DMS53 treated with DMSO at 0.1 percent for 48 hours (cell line): ENCODE data around the gene DKKL1.

Source experiments
- DNase-seq: peaks from one replicate; lab custom pipeline; 2025; ENCODE audit not compliant: unreplicated experiment; lab: John Stamatoyannopoulos, UW

Gene DKKL1

GRCh38 chr19:49395581-49396407 lies 32.1 kb downstream of the DKKL1 start:
- DNase-seq = no peak

GRCh38 chr19:49396738-49397505 lies 33.2 kb downstream of the DKKL1 start:
- DNase-seq = no peak

DNA sequence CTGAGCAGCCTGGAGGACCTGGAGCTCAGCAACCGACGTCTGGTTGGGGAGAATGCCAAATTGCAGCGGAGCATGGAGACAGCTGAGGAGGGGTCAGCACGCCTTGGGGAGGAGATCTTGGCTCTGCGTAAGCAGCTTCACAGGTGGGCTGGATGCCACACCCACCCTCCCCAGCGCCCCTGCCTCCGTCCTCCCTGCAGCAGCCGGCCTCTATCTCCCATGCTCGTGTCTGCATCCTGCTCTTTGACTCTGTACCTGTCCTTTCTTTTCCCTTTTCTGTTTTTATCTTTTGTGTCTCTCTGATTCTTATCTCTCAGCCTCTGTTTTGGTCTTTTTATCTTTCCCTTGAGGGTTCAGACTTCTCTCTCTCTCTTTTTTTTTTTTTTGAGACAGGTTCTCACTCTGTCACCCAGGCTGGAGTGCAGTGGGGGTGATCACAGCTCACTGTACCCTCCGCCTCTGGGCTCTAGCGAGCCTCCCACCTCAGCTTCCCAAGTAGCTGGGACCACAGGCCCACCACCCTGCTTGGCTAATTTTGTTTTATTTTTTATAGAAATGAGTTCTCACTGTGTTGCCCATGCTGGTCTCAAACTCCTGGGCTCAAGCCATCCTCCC lies 34.4 kb downstream of the DKKL1 start:
- DNase-seq = no peak

DNA sequence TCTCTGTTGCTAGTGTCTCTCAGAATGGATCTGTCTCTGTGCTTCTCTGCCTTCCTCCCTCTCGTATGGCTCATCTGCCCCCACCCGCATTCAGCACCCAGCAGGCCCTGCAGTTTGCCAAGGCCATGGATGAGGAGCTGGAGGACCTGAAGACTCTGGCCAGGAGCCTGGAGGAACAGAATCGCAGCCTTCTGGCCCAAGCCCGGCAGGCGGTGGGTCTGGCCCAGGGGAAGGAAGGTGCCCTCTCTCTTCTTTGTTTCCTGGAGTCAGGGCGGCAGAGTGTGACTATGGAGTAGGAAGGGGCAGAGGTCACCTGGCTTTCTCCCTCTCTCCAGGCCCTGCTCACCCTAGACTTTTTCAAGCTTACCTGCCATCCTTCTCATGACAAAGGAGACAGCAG lies 35.3 kb downstream of the DKKL1 start:
- DNase-seq = no peak

DNA sequence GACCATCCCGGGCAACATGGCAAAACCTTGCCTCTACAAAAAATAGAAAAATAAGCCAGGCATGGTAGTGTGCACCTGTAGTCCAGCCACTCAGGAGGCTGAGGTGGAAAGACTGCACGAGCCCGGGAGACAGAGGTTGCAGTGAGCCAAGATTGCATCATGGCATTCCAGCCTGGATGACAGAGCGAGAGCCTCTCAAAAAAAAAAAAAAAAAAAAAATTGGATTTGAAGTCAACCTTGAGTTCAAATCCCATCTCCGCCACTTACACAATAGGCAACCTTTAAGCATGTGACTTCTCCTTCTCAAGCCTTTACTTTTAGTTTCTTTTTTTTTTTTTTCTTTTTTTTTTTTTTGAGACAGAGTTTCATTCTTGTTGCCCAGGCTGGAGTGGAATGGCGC lies 36.4 kb downstream of the DKKL1 start:
- DNase-seq = no peak

- peak; percentile 60 for DNase-seq
These were observed 39.9 kb downstream of the DKKL1 start for GRCh38 chr19:49403404-49404187.

DNA sequence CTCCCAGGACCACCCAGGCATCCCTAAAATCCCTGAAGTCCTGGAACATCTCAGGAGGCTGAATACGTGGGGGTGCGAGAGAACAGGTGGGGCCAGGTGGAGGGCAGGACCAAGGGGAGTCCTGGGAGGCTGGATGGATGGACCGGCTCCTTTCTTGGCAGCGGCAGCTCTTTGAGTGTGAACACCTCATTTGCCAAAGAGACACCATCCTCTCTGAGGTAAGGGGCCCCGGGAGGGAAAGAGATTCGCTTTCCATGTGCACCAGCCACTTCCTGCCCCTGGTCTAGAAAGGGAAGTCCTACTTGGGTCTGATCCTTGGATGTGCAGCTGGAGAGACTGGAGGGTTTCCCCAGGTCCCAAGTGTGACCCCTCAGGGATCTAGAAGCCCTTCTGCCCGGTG lies 43.4 kb downstream of the DKKL1 start:
- DNase-seq = no peak

DNA sequence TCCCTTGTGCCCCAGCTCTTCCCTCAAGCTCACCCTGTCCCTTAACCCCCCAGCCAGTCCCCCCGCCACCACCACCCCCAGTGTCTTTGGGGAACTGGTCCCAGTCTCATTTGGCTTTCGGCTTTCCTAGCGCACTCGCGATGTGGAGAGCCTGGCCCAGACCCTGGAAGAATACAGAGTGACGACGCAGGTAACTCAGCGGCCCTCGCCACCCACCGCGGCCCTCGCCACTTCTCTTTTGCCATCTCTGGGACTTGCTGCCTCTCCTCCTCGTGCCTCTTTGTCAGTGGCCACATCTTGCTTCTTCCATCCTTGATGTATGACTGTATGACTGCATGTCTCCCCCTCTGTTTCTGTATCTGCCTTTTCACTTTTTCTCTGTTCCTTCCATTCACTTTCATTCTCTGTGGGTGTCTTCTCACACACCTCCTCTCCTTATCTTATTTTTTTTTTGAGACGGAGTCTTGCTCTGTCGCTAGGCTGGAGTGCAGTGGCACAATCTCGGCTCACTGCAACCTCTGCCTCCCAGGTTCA lies 43.9 kb downstream of the DKKL1 start:
- no peak for DNase-seq

GRCh38 chr19:49408816-49409440 lies 45.3 kb downstream of the DKKL1 start:
- DNase-seq = no peak

DNA sequence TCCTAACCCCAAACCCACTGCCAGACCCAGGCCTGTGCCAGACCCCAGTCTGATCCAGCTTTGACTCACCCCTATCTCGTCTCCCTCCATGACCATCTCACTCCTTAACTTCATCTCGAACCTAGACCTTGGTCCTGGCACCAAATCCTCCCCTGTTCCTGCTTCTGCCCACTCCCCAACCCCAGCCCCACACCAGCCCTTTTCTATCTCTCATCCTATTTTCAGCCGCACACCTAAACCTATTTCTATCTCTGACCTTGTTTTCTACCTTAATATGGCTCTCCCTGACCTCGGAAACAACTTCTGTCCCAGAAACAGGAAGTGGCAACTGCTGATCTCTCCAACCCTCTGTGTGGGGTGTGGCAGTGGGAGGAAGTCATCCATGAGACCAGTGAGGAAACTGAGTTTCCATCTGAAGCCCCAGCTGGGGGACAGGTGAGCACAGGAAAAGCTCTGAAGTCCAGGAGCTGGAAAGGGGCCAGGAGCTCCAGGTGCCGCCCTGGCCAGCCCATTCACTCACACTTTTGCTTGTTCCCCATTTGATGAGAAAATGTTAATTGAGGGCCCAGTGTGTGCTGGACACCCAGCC lies 45.9 kb downstream of the DKKL1 start:
- no peak for DNase-seq

DNA sequence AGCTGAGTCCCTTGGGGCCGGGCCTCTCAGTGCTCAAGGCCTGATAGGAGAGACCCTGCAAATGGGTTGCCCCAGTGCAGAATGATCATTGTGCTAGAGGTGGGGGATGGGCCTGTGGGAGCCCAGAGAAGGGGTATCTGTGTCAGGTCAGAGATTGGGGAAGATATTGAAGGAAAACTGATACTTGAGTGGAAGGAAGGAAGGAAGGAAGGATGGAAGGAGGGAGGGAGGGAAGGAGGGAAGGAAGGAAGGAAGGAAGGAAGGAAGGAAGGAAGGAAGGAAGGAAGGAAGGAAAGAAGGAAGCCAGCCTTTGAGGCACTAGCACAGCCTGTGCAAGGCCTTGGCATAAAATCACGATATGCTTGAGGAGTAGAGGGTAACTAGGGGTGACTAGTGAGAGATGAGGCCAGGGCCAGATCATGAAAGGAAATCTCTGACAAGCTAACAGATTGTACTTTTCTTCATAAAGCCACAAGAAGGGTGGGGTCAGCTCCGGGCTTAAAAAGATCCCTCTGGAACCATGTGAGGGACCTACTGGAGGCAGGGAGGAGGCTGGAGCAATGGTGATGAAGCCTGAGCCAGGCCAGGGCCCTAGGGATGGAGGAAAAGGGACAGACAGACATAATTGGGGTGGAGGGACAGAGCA lies 48.1 kb downstream of the DKKL1 start:
- DNase-seq = no peak

GRCh38 chr19:49413348-49413747 lies 49.7 kb downstream of the DKKL1 start:
- DNase-seq = no peak

DNA sequence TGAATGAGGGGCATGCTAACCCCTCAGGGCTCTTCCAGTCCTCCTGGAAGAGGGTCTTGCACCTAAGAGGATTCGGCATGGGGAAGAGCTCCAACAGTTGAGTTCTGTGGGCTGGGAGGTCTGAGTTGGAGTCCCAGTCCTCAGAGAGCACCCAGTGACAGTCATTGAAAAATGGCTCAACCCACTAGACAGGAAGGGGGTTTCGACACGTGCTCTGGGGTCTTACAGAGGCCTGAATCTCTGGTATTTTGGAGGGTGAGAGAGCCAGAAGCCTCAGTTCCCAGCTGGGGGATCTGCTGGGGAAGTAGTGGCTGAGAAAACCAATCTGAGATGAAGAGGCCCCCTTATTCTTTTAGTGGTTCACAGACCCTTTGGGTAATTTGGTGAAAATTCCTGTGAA lies 50.6 kb downstream of the DKKL1 start:
- DNase-seq = no peak

DNA sequence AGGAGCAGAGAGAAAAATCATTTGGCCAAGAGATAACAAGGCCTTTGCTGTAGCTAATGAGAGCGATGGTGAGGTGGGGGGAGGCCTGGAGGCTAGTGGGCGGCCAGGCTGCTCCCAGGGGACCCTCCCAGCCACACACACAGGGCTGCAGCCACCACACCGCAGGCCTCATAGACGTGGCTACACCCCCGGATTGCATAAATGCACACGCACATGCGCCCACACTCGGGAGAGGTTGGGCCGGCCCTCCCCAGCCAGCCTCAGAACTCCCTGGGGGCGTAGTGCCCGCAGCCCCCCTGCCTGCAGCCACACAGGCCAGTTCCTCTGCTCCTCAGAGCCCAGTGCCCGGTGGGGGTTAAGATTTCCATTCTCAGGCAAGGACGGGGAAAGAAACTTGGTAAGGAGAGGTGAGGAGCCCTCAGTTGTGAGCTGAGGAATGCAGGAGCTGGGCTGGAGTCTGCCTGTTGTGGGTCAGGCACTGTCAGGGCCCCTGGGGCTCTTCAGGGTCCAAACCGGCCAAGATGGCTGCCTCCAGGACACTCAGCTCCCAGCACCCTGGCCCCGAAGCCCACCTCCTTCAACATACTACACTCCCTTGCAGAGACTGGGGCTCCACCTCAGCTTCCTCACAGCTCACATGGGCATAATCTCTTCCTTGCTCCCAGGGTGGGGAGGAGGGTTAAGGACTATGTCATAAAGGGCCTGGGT lies 51.6 kb downstream of the DKKL1 start:
- no peak for DNase-seq

DNA sequence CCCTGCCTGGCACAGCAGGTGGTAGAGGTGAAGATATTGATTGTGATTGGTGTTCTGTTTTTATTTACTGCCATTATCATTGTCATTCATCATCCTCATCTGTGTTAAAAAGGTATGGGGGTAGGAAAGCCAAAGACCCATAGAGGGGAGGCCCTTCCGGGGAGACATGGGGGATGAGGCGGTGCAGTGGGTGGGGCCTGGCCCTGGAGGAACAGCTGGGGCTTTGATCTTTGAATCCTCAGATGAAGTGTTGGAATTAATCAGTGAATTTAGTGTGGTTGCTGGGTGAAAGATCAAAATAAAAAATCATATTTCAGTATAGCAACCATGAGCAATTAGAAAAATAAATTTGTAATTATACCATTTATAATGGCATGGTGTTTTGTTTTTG lies 52.1 kb downstream of the DKKL1 start:
- no peak for DNase-seq

DNA sequence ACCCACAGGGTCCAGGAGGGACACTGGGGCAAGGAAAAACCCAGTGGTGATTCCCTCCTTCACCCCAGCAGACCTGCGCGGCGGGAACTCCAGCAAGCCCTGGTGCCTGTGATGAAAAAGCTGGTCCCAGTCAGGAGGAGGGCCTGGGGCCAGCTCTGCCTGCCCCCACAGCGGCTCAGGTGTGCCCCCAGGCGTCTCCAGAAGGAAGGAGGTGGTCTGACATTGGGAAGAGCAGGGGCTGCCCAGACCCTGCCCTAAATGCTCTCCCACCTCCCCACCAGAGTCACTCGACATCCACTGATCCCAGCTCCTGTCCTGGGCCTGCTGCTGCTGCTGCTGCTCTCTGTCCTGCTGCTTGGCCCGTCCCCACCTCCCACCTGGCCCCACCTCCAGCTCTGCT lies 53.4 kb downstream of the DKKL1 start:
- no peak for DNase-seq

GRCh38 chr19:49418511-49418910 lies 54.8 kb downstream of the DKKL1 start:
- no peak for DNase-seq

DNA sequence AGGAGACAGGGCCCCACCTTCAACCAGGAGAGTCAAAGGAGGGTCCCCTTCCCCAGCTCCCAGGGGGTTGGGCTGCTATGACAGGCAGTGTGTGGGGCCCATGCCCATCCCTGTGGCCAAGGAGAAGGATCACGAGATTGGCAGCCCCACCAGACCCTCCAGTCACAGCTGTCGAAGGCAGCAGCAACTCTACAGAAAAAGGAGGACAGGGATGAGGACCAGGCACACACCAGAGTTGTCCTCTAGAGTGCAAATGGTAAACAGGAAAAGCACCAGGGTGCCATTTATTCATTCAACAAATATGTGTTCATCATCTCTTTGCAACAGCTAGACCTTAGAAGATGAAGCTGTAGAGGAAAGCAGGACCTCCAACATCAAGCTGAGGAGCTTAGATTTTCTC lies 55.5 kb downstream of the DKKL1 start:
- DNase-seq = no peak

- no peak for DNase-seq
These were observed 56.5 kb downstream of the DKKL1 start for GRCh38 chr19:49420227-49420626.
